GM12874 (cell line): ENCODE measurements around the gene EEF2K.
A peak's percentile ranks its signal among the peaks of the same experiment; 100 is the strongest.

Experiments used
- TF ChIP-seq, protein P1 (sequence below): IDR thresholded peaks from 2 replicates; pipeline ENCODE4 v1.5.1; 2011; ENCODE audit warnings: low read depth, mild to moderate bottlenecking, control low read depth, low read length, moderate library complexity; ENCODE audit not compliant: insufficient read depth

The EEF2K gene

DNA sequence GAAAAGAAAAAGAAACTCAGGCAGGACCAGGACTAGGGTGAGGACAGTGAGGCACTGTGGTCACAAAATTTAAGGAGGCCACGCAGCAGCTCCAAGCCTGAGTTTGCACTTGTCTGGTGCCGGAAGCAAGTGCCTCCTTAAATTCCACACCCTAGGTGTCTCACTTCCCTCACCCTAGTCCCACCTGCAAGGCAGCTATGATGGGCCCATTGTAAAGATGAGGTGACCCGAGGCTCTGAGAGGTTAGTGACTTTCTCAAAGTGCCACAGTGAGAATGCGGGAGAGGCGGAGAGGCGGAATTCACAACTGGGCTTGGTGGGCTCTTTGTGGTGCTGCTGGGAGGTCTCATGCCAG is 21.5 kb upstream of the EEF2K start:
- TF ChIP-seq, protein P1, sequence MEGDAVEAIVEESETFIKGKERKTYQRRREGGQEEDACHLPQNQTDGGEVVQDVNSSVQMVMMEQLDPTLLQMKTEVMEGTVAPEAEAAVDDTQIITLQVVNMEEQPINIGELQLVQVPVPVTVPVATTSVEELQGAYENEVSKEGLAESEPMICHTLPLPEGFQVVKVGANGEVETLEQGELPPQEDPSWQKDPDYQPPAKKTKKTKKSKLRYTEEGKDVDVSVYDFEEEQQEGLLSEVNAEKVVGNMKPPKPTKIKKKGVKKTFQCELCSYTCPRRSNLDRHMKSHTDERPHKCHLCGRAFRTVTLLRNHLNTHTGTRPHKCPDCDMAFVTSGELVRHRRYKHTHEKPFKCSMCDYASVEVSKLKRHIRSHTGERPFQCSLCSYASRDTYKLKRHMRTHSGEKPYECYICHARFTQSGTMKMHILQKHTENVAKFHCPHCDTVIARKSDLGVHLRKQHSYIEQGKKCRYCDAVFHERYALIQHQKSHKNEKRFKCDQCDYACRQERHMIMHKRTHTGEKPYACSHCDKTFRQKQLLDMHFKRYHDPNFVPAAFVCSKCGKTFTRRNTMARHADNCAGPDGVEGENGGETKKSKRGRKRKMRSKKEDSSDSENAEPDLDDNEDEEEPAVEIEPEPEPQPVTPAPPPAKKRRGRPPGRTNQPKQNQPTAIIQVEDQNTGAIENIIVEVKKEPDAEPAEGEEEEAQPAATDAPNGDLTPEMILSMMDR: no peak

DNA sequence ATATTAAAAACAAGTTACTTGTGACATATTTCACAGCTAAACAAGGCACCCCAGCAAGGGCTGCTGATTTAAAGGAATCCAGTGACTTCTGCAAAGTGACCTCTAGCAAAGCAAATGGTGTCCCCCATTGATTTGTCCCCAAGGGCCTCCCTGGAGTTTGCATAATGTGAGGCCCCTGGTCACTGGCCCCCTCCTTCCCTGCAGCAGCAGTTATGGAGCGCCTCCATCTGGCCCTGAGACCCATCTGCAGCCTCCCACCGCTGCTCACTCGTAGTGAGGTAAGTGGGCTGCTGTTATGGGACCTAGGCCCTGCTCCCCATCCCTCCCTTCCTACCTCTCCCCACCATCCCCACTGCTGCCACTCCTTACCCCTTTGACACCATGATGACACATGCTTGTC is 19.6 kb upstream of the EEF2K start:
- TF ChIP-seq, protein P1: 0 out of 2 replicates have a peak, but pooled peaks have one; percentile 26

DNA sequence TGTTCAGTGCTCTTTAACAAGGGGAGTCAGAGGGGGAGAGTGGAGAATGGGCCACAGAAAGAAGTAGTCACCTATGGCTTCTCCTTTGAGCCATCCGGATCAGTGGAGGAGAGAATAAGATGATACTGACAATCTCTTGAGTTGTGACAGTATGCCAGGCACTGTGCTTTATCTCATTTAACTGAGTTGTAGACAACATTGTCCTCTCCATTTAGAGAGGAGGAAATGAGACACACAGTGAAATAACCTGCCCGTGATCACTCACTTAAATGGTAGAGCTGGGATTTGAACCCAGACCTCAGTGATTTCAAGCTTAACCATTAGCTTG is 17.8 kb upstream of the EEF2K start:
- TF ChIP-seq, protein P1: no peak

DNA sequence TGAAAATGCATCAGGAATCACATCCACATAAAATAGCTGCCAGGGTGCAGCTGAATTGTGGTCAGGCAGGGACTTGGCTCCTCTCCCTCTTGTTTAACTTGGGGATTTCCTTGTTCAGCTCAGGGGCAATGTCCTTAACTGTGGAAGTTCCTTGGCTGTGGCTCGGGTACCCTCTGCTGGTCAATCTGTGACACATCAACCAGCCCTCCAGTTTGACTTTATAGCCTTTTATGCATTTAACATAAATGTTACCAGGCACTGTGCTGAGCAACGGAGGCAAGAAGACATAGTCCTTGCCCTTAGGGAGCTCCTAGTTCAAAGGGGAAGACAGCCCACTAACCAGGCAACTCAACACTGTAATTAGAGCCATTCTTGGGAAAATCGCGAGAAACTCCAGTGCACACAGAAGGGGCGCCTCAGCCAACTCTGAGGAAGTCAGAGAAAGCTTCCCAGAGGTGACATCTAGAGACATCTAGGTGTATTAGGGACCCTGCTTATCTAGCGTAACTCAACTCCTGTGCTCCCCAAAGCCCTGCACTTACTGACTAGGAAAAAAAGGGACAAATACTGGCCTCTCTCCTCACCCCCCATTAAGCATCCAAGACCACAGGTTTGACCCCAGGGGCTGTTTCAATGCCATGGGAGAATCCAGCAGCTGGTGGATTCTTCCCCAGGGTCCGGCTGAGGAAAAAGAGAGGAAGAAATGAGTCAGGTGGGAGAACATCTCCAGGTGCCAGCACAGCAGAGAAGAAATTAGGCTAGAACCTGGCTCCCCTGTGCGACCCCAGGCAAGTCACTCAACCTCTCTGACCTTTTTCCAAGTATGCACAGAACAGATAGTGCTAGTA is 17.3 kb upstream of the EEF2K start:
- TF ChIP-seq, protein P1: peak; percentile 78

DNA sequence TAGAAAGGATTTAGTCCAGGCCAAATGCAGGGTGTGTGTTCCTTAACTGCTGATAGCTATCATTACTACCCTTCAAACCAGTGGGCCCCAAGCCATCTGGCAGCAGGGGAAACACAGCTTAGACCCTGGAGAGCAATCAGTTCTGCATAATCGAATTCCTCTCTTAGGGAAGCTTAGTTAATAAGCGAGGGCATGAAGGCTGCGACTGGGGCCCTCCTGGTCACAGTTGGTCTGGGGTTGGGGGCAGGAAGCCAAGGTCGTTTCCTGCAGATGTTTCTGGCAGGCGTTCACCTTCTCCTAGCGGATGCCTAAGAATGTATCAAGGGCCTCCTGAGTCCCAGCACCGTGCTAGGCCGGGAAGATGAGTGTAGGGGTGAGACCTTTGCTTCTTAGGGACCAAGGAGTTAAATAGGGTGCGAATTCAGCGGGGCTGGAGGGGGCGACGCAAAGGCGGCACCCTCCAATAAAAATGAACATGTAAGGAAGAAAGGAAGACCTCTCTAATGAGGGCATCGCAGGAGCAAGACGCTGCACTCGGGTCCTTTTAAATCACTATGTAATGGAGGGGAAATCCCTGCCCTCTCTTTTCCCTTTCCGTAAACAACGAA is 16.5 kb upstream of the EEF2K start:
- TF ChIP-seq, protein P1: 0 out of 2 replicates have a peak, but pooled peaks have one; percentile 0

DNA sequence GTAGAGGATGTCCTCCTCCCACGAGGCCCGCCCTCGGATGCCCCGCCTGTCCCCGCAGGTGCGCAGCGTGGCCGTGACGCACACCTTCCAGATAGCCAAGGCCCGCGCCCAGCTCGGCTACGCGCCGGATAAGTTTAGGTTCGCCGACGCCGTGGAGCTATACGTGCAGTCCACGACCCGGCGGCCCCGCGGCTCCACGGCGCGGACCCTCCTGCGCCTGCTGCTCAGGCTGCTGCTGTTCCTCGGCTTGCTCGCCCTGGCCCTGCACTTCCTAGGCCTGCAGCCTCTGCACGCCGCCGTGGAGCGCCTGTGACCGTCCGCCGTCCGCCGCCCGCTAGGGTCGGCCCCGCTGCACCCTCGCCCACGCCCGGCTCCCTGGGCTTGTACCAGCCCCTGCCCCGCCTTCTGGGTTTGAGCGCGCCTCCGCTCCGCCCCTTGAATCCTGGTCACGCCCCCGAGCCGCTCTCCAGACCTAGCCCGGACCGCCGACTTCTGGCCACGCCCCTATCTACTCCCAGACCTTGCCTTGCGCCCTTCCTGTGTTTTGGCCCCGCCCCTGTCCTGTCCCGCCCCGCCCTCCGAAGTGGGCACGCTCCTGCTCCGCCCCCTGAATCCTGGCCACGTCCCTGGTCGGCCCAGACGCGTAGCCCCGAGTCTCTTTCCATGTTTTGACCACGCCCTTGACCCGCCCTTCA is 15.8 kb upstream of the EEF2K start:
- TF ChIP-seq, protein P1: 0 out of 2 replicates have a peak, but pooled peaks have one; percentile 1

DNA sequence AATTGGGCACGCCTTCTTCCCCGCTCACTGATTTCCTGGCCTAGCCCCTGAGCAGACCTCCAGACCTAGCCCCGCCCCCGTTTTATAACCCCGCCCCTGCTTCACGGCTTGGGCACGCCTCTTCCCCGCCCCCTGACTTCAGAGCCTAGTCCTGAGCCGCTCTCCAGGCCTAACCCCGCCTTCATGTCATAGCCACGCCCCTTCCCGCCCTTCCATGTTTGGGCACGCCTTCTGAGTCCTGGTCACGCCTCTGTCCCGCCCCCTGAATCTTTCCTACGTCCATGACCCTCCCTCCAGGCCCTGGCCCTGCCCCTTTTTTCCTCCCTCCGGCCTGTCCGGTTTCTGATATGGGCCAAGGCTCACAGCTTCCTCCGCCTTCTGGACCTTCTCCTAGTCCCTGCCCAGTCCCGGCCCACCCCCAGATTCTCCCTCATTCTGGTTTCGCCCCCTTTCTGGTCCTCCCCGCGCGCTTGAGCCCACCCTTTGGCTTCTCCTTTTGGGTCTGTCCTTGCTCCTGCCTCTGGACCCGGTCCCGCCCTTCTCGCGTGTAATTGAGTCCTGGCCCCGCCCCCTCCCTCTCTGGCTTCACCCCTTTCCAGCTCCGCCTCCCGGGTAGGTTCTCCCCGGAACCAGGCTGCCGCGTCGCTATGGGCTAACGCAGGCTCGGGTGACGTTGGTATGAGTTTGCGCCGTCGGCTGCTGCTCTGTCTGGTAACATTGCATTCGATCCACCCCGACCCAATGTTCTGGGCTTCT is 15.1 kb upstream of the EEF2K start:
- TF ChIP-seq, protein P1: no peak
